WERI-Rb-1 (cell line): ENCODE data around the gene PTCD1.

Experiments
- DNase-seq: peaks from one replicate; pipeline ENCODE4 v3.0.0-alpha.2; 2020
- H3K27ac ChIP-seq: fragments of 250-450 bp; sonication (Bioruptor Pico); 2 replicates; pipeline ENCODE4 v1.5.1; 2020; ENCODE audit warnings: mild to moderate bottlenecking, moderate library complexity
- H3K27me3 ChIP-seq: fragments of 250-450 bp; sonication (Bioruptor Pico); 2 replicates; pipeline ENCODE4 v1.5.1; 2021; ENCODE audit warnings: mild to moderate bottlenecking, low read depth, moderate library complexity; ENCODE audit not compliant: insufficient read depth, severe bottlenecking
- H3K36me3 ChIP-seq: fragments of 250-450 bp; sonication (Bioruptor Pico); 2 replicates; pipeline ENCODE4 v1.5.1; 2020; ENCODE audit warnings: mild to moderate bottlenecking, moderate library complexity
- H3K4me3 ChIP-seq: 2 replicates; pipeline ENCODE4 v1.5.1; 2011; ENCODE audit warnings: low read depth, mild to moderate bottlenecking, control low read depth, low read length
- H3K9me3 ChIP-seq: fragments of 250-450 bp; sonication (Bioruptor Pico); 2 replicates; pipeline ENCODE4 v1.5.1; 2021; ENCODE audit warnings: mild to moderate bottlenecking, moderate library complexity; ENCODE audit not compliant: severe bottlenecking
- CTCF ChIP-seq: IDR thresholded peaks from 2 replicates; pipeline ENCODE4 v1.5.1; 2011; ENCODE audit warnings: low read depth, mild to moderate bottlenecking, control low read depth, inconsistent platforms, low read length

Gene PTCD1

DNA sequence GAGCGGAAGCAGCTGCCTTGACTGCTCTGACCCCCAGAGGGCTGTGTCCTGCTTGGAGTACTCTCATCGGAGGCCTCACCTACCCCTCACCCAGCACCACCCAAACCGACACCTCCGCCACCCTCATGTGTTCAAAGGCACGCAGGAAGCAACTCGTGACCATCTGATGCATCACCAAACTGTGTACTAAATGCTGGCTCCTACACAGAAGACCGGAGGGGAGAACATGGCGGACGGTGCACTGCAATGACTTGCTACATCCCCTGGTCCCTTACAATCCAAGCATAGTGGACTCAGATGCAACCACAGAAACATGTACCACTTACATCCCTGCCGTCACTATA lies 33.6 kb downstream of the PTCD1 start:
- Histone ChIP-seq H3K27me3 (no peaks in the 10 kb centered on the region), H3K9me3 (no peaks in the 10 kb centered on the region), H3K36me3 (peaks cover 65% of the 10 kb centered on the region), H3K27ac (no peak overlapping the region), H3K4me3 (no peak overlapping the region)
- DNase-seq: no peak
- TF ChIP-seq CTCF: no peak

- Histone ChIP-seq H3K4me3 (no peak overlapping the region), H3K36me3 (peaks cover 69% of the 10 kb centered on the region), H3K27me3 (no peaks in the 10 kb centered on the region), H3K27ac (no peak overlapping the region), H3K9me3 (no peaks in the 10 kb centered on the region)
- no peak for DNase-seq
- TF ChIP-seq CTCF: no peak
Observed at GRCh38 chr7:99404235-99404976, 34.2 kb downstream of the PTCD1 start.

DNA sequence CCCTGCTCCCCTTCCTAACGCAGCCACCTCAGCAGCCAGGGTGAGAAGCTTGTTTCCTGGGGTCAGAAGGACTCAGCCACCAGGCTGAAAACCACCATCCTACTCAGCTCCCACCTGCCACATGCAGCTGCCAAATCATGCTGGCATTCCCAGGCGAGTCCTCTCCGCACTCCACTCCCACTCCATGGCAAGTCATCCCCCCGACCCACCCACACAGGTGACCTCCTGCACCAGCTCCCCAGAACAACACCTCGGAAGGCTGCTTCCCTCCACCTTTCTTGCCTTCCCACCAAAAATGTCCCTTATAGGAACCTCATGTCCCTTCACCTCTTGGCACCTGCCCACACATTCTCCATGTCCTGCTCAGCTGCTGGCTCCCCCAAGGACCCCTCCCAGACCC lies 34.8 kb downstream of the PTCD1 start:
- H3K4me3 ChIP-seq: no peak overlapping the region
- H3K27me3 ChIP-seq: no peaks in the 10 kb centered on the region
- peaks cover 75% of the 10 kb centered on the region for H3K36me3 ChIP-seq
- no peak for DNase-seq
- H3K9me3 ChIP-seq: no peaks in the 10 kb centered on the region
- TF ChIP-seq CTCF: no peak
- H3K27ac ChIP-seq: no peak overlapping the region

DNA sequence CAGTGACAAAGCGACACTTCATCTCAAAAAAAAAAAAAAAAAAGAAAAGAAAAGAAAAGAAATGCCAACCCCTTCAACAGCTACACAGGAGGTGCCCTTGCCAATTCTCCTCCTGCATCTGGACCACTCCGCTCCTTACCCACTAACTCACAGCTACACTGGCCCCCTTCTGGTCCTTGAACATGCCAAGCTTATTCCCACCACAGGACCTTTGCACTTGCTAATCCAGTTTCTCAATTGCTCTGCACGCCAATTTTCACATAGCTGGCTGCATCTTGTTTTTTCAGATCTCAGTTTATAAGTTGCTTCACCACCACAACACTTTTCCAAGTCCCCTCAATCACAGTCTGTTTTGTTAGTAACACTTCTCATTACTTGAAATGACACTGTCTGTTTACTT lies 35.7 kb downstream of the PTCD1 start:
- Histone ChIP-seq H3K27me3 (no peaks in the 10 kb centered on the region), H3K27ac (no peak overlapping the region), H3K36me3 (peaks cover 80% of the 10 kb centered on the region), H3K9me3 (no peaks in the 10 kb centered on the region), H3K4me3 (no peak overlapping the region)
- no peak for DNase-seq
- TF ChIP-seq CTCF: no peak

- no peak for DNase-seq
- H3K36me3 ChIP-seq: peaks cover 87% of the 10 kb centered on the region
Observed at GRCh38 chr7:99399597-99399996, 39.0 kb downstream of the PTCD1 start.

More at GRCh38 chr7:99399597-99399996, 39.0 kb downstream of the PTCD1 start:
- Histone ChIP-seq H3K9me3 (no peaks in the 10 kb centered on the region), H3K4me3 (no peak overlapping the region), H3K27me3 (no peaks in the 10 kb centered on the region), H3K27ac (no peak overlapping the region)
- no peak for TF ChIP-seq CTCF
